GM12878 (cell line): ENCODE results near the gene CNN1. TPM values are rescaled to one million over a fixed set of nuclear protein-coding genes. Genes with fewer than 3 reads are reported as not detected.

ENCODE experiments used
- ATAC-seq: fragments of 200-7000 bp; cut with Tn5 transposase; 3 replicates; pipeline ENCODE4 v1.9.1; 2020; ENCODE audit warnings: mild to moderate bottlenecking, moderate library complexity
- BruUV-seq: library from RNA; stranded (reverse); fragments of 400-500 nt; replicated peaks from 2 replicates; lab custom pipeline; 2021; lab: Mats Ljungman, UMichigan
- CTCF ChIA-PET: fragments of 300-600 bp; sonication (Branson Sonifier 250); formaldehyde crosslinking; extraction: SDS; loops from one replicate; lab custom pipeline; 2021; ENCODE audit warnings: inconsistent platforms; lab: Yijun Ruan, JAX
- POLR2A ChIA-PET: fragments of 350-600 bp; formaldehyde crosslinking; extraction: SDS; loops from one replicate; lab custom pipeline; 2021; ENCODE audit warnings: inconsistent platforms; lab: Charles Lee
- RAD21 ChIA-PET: fragments of 300-600 bp; sonication (Branson Sonifier 250); formaldehyde crosslinking; loops from one replicate; lab custom pipeline; 2023; ENCODE audit warnings: antibody characterized with exemption; ENCODE audit not compliant: unreplicated experiment; lab: Charles Lee
- SMC1A ChIA-PET: fragments of 300-600 bp; sonication (Branson Sonifier 250); formaldehyde crosslinking; loops from one replicate; lab custom pipeline; 2023; ENCODE audit not compliant: unreplicated experiment, uncharacterized antibody; lab: Charles Lee
- DNase-seq: peaks from one replicate; pipeline ENCODE4 v3.0.0-alpha.2; 2011; ENCODE audit warnings: low read depth, low spot score
- FAIRE-seq: peaks from 3 replicates; lab custom pipeline; 2011; peaks lifted over from hg19 to GRCh38; lab: Jason Lieb, UNC
- H2AFZ ChIP-seq: 2 replicates; pipeline ENCODE4 v1.6.0; 2011; ENCODE audit warnings: low read depth, low read length, control low read depth; ENCODE audit not compliant: control insufficient read depth
- H3K27ac ChIP-seq: 2 replicates; pipeline ENCODE4 v1.5.1; 2011; ENCODE audit warnings: control low read depth; ENCODE audit not compliant: control insufficient read depth, insufficient read depth
- H3K27me3 ChIP-seq, 2 experiments: replicated peaks in 1 of 2; 2 replicates each; pipeline versions ENCODE4 v1.6.0 to v1.6.1; 2011; ENCODE audit warnings: low read length in 1 of 2; ENCODE audit not compliant: control insufficient read depth in 2 of 2, insufficient read depth in 2 of 2
- H3K36me3 ChIP-seq, 2 experiments: 2 replicates each; pipeline ENCODE4 v1.5.1; 2011; ENCODE audit warnings: low read length in 1 of 2; ENCODE audit not compliant: control insufficient read depth in 2 of 2, insufficient read depth in 2 of 2
- H3K4me1 ChIP-seq: 2 replicates; pipeline ENCODE4 v1.6.1; 2011; ENCODE audit warnings: mild to moderate bottlenecking, low read length, moderate library complexity, mixed read lengths; ENCODE audit not compliant: control insufficient read depth, insufficient read depth
- H3K4me2 ChIP-seq: 2 replicates; pipeline ENCODE4 v1.6.0; 2011; ENCODE audit warnings: control low read depth; ENCODE audit not compliant: control insufficient read depth, insufficient read depth
- H3K4me3 ChIP-seq: fragments of 200-600 bp; sonication (generic); 2 replicates; pipeline ENCODE4 v1.5.1; 2016
- H3K79me2 ChIP-seq: 2 replicates; pipeline ENCODE4 v1.6.0; 2011; ENCODE audit warnings: low read length; ENCODE audit not compliant: control insufficient read depth, insufficient read depth
- H3K9ac ChIP-seq: 2 replicates; pipeline ENCODE4 v1.8.0; 2011; ENCODE audit warnings: low read length, control low read depth, mixed read lengths; ENCODE audit not compliant: control insufficient read depth, insufficient read depth
- H3K9me3 ChIP-seq: replicated peaks from 3 replicates; pipeline ENCODE4 v1.5.1; 2011; ENCODE audit warnings: mild to moderate bottlenecking, low read length; ENCODE audit not compliant: control insufficient read depth, insufficient read depth
- H4K20me1 ChIP-seq: 2 replicates; pipeline ENCODE4 v1.6.0; 2011; ENCODE audit not compliant: control insufficient read depth, insufficient read depth
- BCL3 ChIP-seq: IDR thresholded peaks from 2 replicates; pipeline ENCODE4 v1.6.1; 2011; ENCODE audit warnings: borderline replicate concordance, low read depth, mild to moderate bottlenecking, moderate library complexity, low read length; ENCODE audit not compliant: insufficient read depth, poor library complexity, severe bottlenecking
- BRCA1 ChIP-seq: IDR thresholded peaks from 2 replicates; pipeline ENCODE4 v1.6.1; 2011; ENCODE audit warnings: low read depth, low read length, improper control_type of control experiment
- CBX5 ChIP-seq: sonication (generic); IDR thresholded peaks from 2 replicates; pipeline ENCODE4 v1.6.1; 2016; ENCODE audit warnings: low read depth, moderate library complexity, mild to moderate bottlenecking, inconsistent platforms
- KDM1A ChIP-seq: fragments of 200-600 bp; sonication (generic); IDR thresholded peaks from 2 replicates; pipeline ENCODE4 v1.6.1; 2016; ENCODE audit warnings: borderline replicate concordance
- NFIC ChIP-seq: IDR thresholded peaks from 2 replicates; pipeline ENCODE4 v1.6.1; 2012; ENCODE audit warnings: low read depth, mild to moderate bottlenecking, inconsistent platforms, low read length, moderate library complexity
- RBBP5 ChIP-seq: fragments of 200-600 bp; sonication (generic); conservative IDR thresholded peaks from 2 replicates; pipeline ENCODE4 v1.6.1; 2016
- SIX5 ChIP-seq: IDR thresholded peaks from 2 replicates; pipeline ENCODE4 v1.6.1; 2011; ENCODE audit warnings: mild to moderate bottlenecking, low read depth, low read length, moderate library complexity; ENCODE audit not compliant: severe bottlenecking
- SKIL ChIP-seq: fragments of 450-650 bp; IDR thresholded peaks from 2 replicates; pipeline ENCODE4 v1.6.1; 2017; ENCODE audit warnings: mild to moderate bottlenecking, low read depth, inconsistent platforms; ENCODE audit not compliant: poor library complexity, severe bottlenecking
- SUZ12 ChIP-seq: fragments of 200-600 bp; sonication (generic); IDR thresholded peaks from one replicate; pipeline ENCODE4 v1.6.1; 2018; ENCODE audit warnings: antibody characterized with exemption, mild to moderate bottlenecking; ENCODE audit not compliant: unreplicated experiment
- TAF1 ChIP-seq: IDR thresholded peaks from 2 replicates; pipeline ENCODE4 v1.6.1; 2011; ENCODE audit warnings: mild to moderate bottlenecking, low read depth, low read length, borderline replicate concordance
- WGBS: methylation state at CpG from one replicate; pipeline ENCODE4 v1.1.6; 2016; ENCODE audit warnings: low lambda C conversion rate; ENCODE audit not compliant: insufficient replicate concordance, insufficient coverage; ENCODE audit errors: missing lambda C conversion rate; 5-methylcytosine and 5-hydroxymethylcytosine counted together
- in situ Hi-C: fragments of 300-500 bp; cut with MboI; formaldehyde crosslinking; loops from 9 replicates; pipeline ENCODE4 v1.14.3; 2018; ENCODE audit warnings: mixed read lengths
- intact Hi-C: fragments of 100-400 bp; cut with micrococcal nuclease; formaldehyde crosslinking; loops from one replicate; pipeline ENCODE4 v1.14.2; 2022; ENCODE audit not compliant: unreplicated experiment
- polyA plus RNA-seq, 11 experiments: library from polyadenylated mRNA; depleted of rRNA in 4 of 11; unstranded in 6 of 11; stranded (reverse) in 5 of 11; fragments of >200 nt; fragmentation: Nextera tagmentation in 4 of 11; fragmentation: Illumina TruSeq in 1 of 11; extraction: Ambion mirVana in 4 of 11; extraction: Trizol in 1 of 11; gene quantifications; 1 replicate in 1 of 11; 2 replicates in 10 of 11; pipeline versions ENCODE4 v1.2.1 to v1.2.3, GENCODE V29; 2011 to 2016; ENCODE audit warnings: inconsistent platforms in 2 of 11, missing spikeins in 2 of 11, low read depth in 1 of 11
- total RNA-seq, 4 experiments: library from RNA; depleted of rRNA in 3 of 4; stranded (reverse); fragments of >200 nt in 3 of 4; fragmentation: Illumina TruSeq in 1 of 4; extraction: Trizol in 1 of 4; gene quantifications; 2 replicates each; pipeline versions ENCODE4 v1.2.1 to v1.2.3, GENCODE V29; 2013 to 2021
- TF ChIP-seq, protein P1 (sequence below): fragments of 450-650 bp; IDR thresholded peaks from 2 replicates; pipeline ENCODE4 v1.6.1; 2018; ENCODE audit warnings: borderline replicate concordance, mild to moderate bottlenecking; ENCODE audit not compliant: partially characterized antibody
- TF ChIP-seq, protein P2 (sequence below): fragments of 450-650 bp; IDR thresholded peaks from 2 replicates; pipeline ENCODE4 v1.6.1; 2017; ENCODE audit warnings: borderline replicate concordance

CNN1 gene
- total and polyA plus RNA-seq, 10 of the 15 experiments (the other 5 are each of a cell fraction or from before 2014, with no cell fraction given): 0.03 to 0.58 (median 0.22) TPM; not detected in 1

- H2AFZ ChIP-seq: no peak overlapping the region
- TF ChIP-seq, protein P1, sequence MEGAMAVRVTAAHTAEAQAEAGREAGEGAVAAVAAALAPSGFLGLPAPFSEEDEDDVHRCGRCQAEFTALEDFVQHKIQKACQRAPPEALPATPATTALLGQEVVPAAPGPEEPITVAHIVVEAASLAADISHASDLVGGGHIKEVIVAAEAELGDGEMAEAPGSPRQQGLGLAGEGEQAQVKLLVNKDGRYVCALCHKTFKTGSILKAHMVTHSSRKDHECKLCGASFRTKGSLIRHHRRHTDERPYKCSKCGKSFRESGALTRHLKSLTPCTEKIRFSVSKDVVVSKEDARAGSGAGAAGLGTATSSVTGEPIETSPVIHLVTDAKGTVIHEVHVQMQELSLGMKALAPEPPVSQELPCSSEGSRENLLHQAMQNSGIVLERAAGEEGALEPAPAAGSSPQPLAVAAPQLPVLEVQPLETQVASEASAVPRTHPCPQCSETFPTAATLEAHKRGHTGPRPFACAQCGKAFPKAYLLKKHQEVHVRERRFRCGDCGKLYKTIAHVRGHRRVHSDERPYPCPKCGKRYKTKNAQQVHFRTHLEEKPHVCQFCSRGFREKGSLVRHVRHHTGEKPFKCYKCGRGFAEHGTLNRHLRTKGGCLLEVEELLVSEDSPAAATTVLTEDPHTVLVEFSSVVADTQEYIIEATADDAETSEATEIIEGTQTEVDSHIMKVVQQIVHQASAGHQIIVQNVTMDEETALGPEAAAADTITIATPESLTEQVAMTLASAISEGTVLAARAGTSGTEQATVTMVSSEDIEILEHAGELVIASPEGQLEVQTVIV: no peak
- TF ChIP-seq KDM1A: no peak
- TF ChIP-seq BCL3: no peak
- TF ChIP-seq BRCA1: no peak
- TF ChIP-seq, protein P2, sequence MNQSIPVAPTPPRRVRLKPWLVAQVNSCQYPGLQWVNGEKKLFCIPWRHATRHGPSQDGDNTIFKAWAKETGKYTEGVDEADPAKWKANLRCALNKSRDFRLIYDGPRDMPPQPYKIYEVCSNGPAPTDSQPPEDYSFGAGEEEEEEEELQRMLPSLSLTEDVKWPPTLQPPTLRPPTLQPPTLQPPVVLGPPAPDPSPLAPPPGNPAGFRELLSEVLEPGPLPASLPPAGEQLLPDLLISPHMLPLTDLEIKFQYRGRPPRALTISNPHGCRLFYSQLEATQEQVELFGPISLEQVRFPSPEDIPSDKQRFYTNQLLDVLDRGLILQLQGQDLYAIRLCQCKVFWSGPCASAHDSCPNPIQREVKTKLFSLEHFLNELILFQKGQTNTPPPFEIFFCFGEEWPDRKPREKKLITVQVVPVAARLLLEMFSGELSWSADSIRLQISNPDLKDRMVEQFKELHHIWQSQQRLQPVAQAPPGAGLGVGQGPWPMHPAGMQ: no peak
- no peak for TF ChIP-seq RBBP5
- TF ChIP-seq SKIL: no peak
- no peak for TF ChIP-seq TAF1
- no peak for TF ChIP-seq CBX5
- no peak for TF ChIP-seq NFIC
- TF ChIP-seq SUZ12: no peak
- no peak for TF ChIP-seq SIX5
- 94% methylated on average over 8 of the region's 8 CpGs for WGBS
- no peaks in the 10 kb centered on the region for H3K9me3 ChIP-seq
- DNase-seq (no peak), ATAC-seq (no peak), FAIRE-seq (no peak)
- intact Hi-C loops: no loop called here
- peaks cover 7 to 24% of the 10 kb centered on the region in 2 experiments; a peak in 3 of 4 replicates for H3K36me3 ChIP-seq
- H3K4me1 ChIP-seq: peaks cover 23% of the 10 kb centered on the region
- ChIA-PET RAD21 (no interaction called here), CTCF (interaction anchor here (0.9 kb wide), 1 partner anchor 14 kb away, joined by 3 read pairs; no protein-coding TSS in a partner anchor), POLR2A (no interaction called here), SMC1A (no interaction called here)
- H3K79me2 ChIP-seq: peaks cover 3% of the 10 kb centered on the region
- H3K9ac ChIP-seq: no peak overlapping the region
- no peaks in the 10 kb centered on the region for H3K27me3 ChIP-seq
- no peak overlapping the region for H3K4me2 ChIP-seq
- H4K20me1 ChIP-seq: no peaks in the 10 kb centered on the region
- H3K27ac ChIP-seq: no peak overlapping the region
- in situ Hi-C loops: no loop called here
- no peak overlapping the region for H3K4me3 ChIP-seq
- no TSS peak for BruUV-seq
These were observed 11.6 kb downstream of the CNN1 start for GRCh38 chr19:11550265-11550664.
